ENCODE measurements around the gene DEAF1. TPM values are rescaled to one million over a fixed set of nuclear protein-coding genes. Genes with fewer than 3 reads are reported as not detected.
A peak's percentile ranks its signal among the peaks of the same experiment; 100 is the strongest.

The DEAF1 gene
- polyA plus RNA-seq, 2 donors = 20.3 to 42.4 TPM

DNA sequence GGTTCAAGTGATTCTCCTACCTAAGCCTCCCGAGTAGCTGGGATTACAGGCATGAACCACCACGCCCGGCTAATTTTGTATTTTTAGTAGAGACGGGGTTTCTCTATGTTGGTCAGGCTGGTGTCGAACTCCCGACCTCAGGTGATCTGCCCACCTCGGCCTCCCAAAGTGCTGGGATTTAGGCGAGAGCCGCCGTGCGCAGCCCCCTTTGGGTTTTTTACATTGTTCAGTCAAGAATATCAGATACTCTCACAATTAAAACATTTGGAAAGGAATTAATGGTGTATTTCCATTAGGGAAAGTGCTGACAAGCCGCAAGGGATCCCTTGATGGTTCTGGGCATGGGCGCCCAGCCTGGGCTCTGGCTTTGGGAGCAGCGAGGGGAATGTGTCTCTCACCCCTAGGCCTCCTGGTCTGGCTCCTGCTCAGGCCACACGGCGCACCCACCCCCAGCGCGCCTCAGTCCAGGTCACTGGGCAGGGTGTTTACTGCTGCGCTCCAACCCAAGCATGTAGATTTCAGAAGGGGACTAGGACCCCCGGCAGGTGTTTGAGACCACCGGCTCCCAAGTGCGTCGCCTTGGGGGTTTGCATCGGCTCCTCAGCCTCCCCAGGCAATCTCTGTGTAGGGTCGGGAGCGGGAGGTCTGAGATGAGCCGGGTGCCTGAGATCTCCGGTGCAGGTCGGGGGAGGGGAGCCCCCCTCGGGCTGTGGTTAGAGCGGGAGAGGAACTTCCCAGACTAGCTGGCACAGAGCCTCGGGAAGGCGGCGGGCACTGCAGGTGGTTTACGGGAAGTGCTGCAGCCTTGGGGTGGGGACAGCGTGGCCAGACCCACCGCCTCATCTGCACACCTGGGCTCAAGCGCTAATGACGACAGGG lies 78.5 kb downstream of the DEAF1 start:
- Histone ChIP-seq H3K36me3 (ENCODE audit: control insufficient read depth in 2 of 2, insufficient read depth in 2 of 2, low read length in 1 of 2) (peaks cover 4 to 29% of the 10 kb centered on the region in 2 donors), H3K9me3 (ENCODE audit: control insufficient read depth in 2 of 2, insufficient read depth in 1 of 2, low read depth in 1 of 2, low read length in 1 of 2) (no peaks in the 10 kb centered on the region), H3K27ac (ENCODE audit: low read depth in 2 of 2, low read length in 1 of 2) (peak overlapping the region; percentile 97 to 100), H3K4me1 (ENCODE audit: control insufficient read depth in 2 of 2, insufficient read depth in 2 of 2, low read length in 1 of 2) (peaks cover 22 to 31% of the 10 kb centered on the region in 2 donors), H3K4me3 (ENCODE audit: low read depth in 1 of 2, low read length in 2 of 2) (no peak overlapping the region), H3K27me3 (ENCODE audit: control insufficient read depth in 1 of 2, insufficient read depth in 2 of 2, low read length in 2 of 2) (no peaks in the 10 kb centered on the region)
- 79 to 81% methylated on average over 38 to 39 of the region's 39 CpGs for WGBS, 2 donors

DNA sequence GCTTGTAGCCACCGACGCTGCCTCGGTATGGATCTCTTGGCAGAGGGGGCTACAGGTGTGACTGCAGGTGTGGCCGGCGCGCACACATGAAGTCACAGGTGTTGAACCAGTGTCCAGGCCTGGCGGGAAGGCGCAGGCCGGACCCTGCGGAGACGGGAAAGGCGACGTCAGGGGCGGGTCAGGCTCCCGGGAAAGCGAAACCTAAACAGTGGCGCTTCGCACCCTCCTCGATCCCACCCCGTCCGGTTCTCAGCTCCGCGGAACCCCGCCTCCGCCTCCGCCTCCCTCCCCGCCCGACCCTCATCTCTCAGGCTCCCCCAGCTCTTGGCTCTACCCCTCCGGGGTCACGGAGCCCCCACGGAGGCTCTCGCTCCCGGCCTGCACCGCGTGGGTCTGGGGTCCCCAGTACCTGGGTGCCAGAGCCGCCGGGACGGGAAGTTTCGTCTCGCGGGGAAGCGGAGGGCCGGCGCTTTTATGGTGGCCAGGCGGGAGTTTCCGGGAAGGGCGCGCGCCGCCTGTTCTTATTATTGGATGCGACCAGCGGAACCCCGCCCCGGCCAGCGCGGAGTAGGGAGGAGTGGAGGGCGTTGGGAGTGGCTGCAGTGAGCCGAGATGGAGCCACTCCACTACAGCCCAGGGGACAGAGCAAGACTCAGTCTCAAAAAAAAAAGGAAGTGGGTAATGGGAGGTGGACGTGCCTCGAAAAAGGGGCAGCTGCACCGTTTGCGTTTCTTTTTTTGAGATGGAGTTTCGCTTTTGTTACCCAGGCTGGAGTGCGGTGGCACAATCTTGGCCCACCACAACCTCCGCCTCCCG lies 79.3 kb downstream of the DEAF1 start, which contains the start of gene IRF7:
Gene IRF7 (minus strand): TSS at position 447 of the 816 bp plus-strand sequence. CDS start 586 bp downstream, outside the sequence.
- H3K4me3 ChIP-seq (ENCODE audit: low read depth in 1 of 2, low read length in 2 of 2) = peak within 1 kb of the TSS; percentile 53 to 79
- H3K27ac ChIP-seq (ENCODE audit: low read depth in 2 of 2, low read length in 1 of 2) = peak within 1 kb of the TSS; percentile 97 to 100
- H3K9me3 ChIP-seq (ENCODE audit: control insufficient read depth in 2 of 2, insufficient read depth in 1 of 2, low read depth in 1 of 2, low read length in 1 of 2) = no peaks in the 10 kb centered on the region
- peaks cover 9 to 37% of the 10 kb centered on the region in 2 donors for H3K36me3 ChIP-seq (ENCODE audit: control insufficient read depth in 2 of 2, insufficient read depth in 2 of 2, low read length in 1 of 2)
- H3K4me1 ChIP-seq (ENCODE audit: control insufficient read depth in 2 of 2, insufficient read depth in 2 of 2, low read length in 1 of 2) = peaks cover 22 to 31% of the 10 kb centered on the region in 2 donors
- no peaks in the 10 kb centered on the region for H3K27me3 ChIP-seq (ENCODE audit: control insufficient read depth in 1 of 2, insufficient read depth in 2 of 2, low read length in 2 of 2)
- WGBS, 2 donors = 3 to 4% methylated on average over 52 to 66 of the region's 66 CpGs

DNA sequence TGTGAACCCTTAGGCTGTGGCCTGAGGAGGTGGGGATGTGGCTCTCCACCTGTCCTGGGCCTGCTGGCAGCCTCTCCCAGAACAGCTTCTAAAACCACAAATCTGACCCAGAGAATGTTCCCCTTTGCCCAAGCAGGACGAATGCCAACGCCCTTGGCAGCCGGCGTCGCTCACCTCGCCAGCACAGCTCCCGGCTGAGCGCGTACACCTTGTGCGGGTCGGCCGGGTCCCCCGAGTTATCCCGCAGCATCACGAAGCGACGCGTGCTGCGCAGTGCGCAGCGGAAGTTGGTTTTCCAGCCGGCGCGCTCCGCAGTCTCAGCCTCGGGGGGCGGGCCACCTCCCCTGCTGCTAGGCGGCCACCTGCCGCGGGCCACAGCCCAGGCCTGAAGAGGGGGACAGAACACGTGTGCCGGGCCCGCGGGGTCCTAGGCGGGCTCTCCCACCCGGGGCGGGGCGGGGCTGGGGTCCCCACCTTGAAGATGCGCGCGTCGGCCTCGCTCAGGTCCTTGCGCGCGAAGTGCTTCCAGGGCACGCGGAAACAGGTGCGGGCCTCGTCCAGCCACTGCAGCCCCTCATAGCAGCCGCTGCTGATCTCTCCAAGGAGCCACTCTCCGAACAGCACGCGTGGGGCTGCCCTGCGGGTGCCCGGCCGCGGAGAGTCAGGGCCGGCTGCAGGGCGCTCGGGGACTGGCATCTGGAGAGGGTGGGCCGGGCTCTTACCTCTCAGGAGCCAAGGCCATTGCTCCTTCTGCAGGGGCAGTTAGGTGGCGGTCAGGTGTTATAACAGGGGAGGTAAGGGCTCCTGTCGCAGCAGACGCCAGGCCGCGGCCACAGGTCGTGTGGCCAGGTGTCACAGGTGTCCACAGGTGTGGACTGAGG lies 80.2 kb downstream of the DEAF1 start:
- no peaks in the 10 kb centered on the region for H3K27me3 ChIP-seq (ENCODE audit: control insufficient read depth in 1 of 2, insufficient read depth in 2 of 2, low read length in 2 of 2)
- H3K9me3 ChIP-seq (ENCODE audit: control insufficient read depth in 2 of 2, insufficient read depth in 1 of 2, low read depth in 1 of 2, low read length in 1 of 2) = no peaks in the 10 kb centered on the region
- H3K27ac ChIP-seq (ENCODE audit: low read depth in 2 of 2, low read length in 1 of 2) = peak overlapping the region; percentile 97 to 100
- WGBS, 2 donors = 36 to 38% methylated on average over 59 to 68 of the region's 68 CpGs
- peak overlapping the region; percentile 53 to 79 for H3K4me3 ChIP-seq (ENCODE audit: low read depth in 1 of 2, low read length in 2 of 2)
- peaks cover 22 to 28% of the 10 kb centered on the region in 2 donors for H3K4me1 ChIP-seq (ENCODE audit: control insufficient read depth in 2 of 2, insufficient read depth in 2 of 2, low read length in 1 of 2)
- peaks cover 10 to 45% of the 10 kb centered on the region in 2 donors for H3K36me3 ChIP-seq (ENCODE audit: control insufficient read depth in 2 of 2, insufficient read depth in 2 of 2, low read length in 1 of 2)

- peak overlapping the region; percentile 53 to 79 for H3K4me3 ChIP-seq (ENCODE audit: low read depth in 1 of 2, low read length in 2 of 2)
- H3K36me3 ChIP-seq (ENCODE audit: control insufficient read depth in 2 of 2, insufficient read depth in 2 of 2, low read length in 1 of 2) = peaks cover 14 to 47% of the 10 kb centered on the region in 2 donors
- 46 to 56% methylated on average over 14 of the region's 14 CpGs for whole genome bisulfite sequencing, 2 donors
- H3K27ac ChIP-seq (ENCODE audit: low read depth in 2 of 2, low read length in 1 of 2) = peak overlapping the region; percentile 97 to 100
- no peaks in the 10 kb centered on the region for H3K27me3 ChIP-seq (ENCODE audit: control insufficient read depth in 1 of 2, insufficient read depth in 2 of 2, low read length in 2 of 2)
- H3K4me1 ChIP-seq (ENCODE audit: control insufficient read depth in 2 of 2, insufficient read depth in 2 of 2, low read length in 1 of 2) = peaks cover 22 to 28% of the 10 kb centered on the region in 2 donors
- no peaks in the 10 kb centered on the region for H3K9me3 ChIP-seq (ENCODE audit: control insufficient read depth in 2 of 2, insufficient read depth in 1 of 2, low read depth in 1 of 2, low read length in 1 of 2)
These were observed 80.9 kb downstream of the DEAF1 start for GRCh38 chr11:614021-614622.

DNA sequence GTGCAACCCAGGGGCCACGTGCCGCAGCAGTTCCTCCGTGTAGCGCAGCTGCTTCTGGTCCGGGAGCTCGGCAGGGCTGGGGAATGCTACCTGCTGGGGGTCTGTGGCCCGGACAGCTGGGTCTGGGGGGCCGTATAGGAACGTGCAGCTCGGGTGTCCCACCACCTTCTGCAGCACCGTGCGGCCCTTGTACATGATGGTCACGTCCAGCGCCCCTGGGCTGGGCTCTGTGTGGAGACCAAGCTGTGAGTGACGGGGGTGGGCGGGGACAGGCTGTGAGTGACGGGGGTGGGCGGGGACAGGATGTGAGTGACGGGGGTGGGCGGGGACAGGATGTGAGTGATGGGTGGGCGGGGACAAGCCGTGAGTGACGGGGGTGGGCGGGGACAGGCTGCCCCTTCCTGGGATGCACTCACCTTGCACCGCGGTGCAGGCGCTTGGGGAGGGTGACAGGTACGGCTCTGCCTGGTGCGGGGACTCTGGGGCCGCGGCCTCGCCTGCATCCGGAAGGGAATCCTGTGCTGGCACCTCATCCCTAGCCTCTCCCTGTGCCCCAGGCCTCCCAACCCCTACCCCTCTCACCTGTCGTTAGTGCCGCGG lies 81.6 kb downstream of the DEAF1 start:
- WGBS, 2 donors = 37 to 52% methylated on average over 26 to 36 of the region's 36 CpGs
- Histone ChIP-seq H3K36me3 (ENCODE audit: control insufficient read depth in 2 of 2, insufficient read depth in 2 of 2, low read length in 1 of 2) (peaks cover 20 to 53% of the 10 kb centered on the region in 2 donors), H3K27ac (ENCODE audit: low read depth in 2 of 2, low read length in 1 of 2) (peak overlapping the region; percentile 97 to 100)

GRCh38 chr11:612961-613300 lies 82.1 kb downstream of the DEAF1 start:
- 86 to 88% methylated on average over 10 of the region's 10 CpGs for WGBS, 2 donors
- H3K36me3 ChIP-seq (ENCODE audit: control insufficient read depth in 2 of 2, insufficient read depth in 2 of 2, low read length in 1 of 2) = peaks cover 20 to 53% of the 10 kb centered on the region in 2 donors
- H3K9me3 ChIP-seq (ENCODE audit: control insufficient read depth in 2 of 2, insufficient read depth in 1 of 2, low read depth in 1 of 2, low read length in 1 of 2) = no peaks in the 10 kb centered on the region
- H3K27me3 ChIP-seq (ENCODE audit: control insufficient read depth in 1 of 2, insufficient read depth in 2 of 2, low read length in 2 of 2) = no peaks in the 10 kb centered on the region
- peaks cover 22 to 28% of the 10 kb centered on the region in 2 donors for H3K4me1 ChIP-seq (ENCODE audit: control insufficient read depth in 2 of 2, insufficient read depth in 2 of 2, low read length in 1 of 2)
- H3K27ac ChIP-seq (ENCODE audit: low read depth in 2 of 2, low read length in 1 of 2) = peak overlapping the region; percentile 70 to 90
- no peak overlapping the region for H3K4me3 ChIP-seq (ENCODE audit: low read depth in 1 of 2, low read length in 2 of 2)

More for the DNA sequence above, 81.6 kb downstream of the DEAF1 start:
- Histone ChIP-seq H3K27me3 (ENCODE audit: control insufficient read depth in 1 of 2, insufficient read depth in 2 of 2, low read length in 2 of 2) (no peaks in the 10 kb centered on the region), H3K4me3 (ENCODE audit: low read depth in 1 of 2, low read length in 2 of 2) (no peak overlapping the region), H3K9me3 (ENCODE audit: control insufficient read depth in 2 of 2, insufficient read depth in 1 of 2, low read depth in 1 of 2, low read length in 1 of 2) (no peaks in the 10 kb centered on the region), H3K4me1 (ENCODE audit: control insufficient read depth in 2 of 2, insufficient read depth in 2 of 2, low read length in 1 of 2) (peaks cover 22 to 28% of the 10 kb centered on the region in 2 donors)

DNA sequence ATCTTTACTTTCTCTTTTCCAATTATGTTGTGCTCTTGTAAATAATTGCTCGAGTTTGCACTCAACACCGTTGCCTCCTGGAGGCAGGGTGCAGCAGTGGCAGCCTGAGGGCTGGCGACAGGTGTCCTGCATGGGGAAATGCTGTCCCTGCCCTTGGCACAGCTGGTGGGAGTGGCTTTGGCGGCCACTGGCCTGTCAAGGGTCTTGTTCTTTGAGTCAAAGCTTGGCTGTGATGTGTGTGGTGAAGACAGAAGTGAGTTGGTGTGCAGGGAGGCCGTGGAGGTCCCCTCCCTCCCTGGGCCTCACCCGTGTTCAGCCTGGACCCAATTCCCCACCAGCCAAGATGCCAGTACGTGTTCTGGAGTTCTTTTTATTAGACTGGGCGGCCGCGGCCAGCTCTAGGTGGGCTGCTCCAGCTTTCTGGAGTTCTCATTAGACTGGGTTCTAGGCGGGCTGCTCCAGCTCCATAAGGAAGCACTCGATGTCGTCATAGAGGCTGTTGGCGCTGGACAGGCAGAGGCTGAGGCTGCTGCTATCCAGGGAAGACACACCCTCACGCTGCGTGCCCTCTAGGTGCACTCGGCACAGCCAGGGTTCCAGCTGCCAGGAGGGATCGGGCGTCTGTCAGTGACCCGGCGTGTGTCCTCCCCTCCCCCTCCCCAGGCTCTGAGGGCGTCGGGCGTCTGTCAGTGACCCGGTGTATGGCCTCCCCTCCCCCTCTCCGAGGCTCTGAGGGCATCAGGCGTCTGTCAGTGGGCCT lies 82.6 kb downstream of the DEAF1 start:
- Histone ChIP-seq H3K4me3 (ENCODE audit: low read depth in 1 of 2, low read length in 2 of 2) (no peak overlapping the region), H3K9me3 (ENCODE audit: control insufficient read depth in 2 of 2, insufficient read depth in 1 of 2, low read depth in 1 of 2, low read length in 1 of 2) (no peaks in the 10 kb centered on the region), H3K27ac (ENCODE audit: low read depth in 2 of 2, low read length in 1 of 2) (peak overlapping the region; percentile 70 to 90), H3K4me1 (ENCODE audit: control insufficient read depth in 2 of 2, insufficient read depth in 2 of 2, low read length in 1 of 2) (peaks cover 22 to 28% of the 10 kb centered on the region in 2 donors), H3K27me3 (ENCODE audit: control insufficient read depth in 1 of 2, insufficient read depth in 2 of 2, low read length in 2 of 2) (no peaks in the 10 kb centered on the region), H3K36me3 (ENCODE audit: control insufficient read depth in 2 of 2, insufficient read depth in 2 of 2, low read length in 1 of 2) (peaks cover 20 to 58% of the 10 kb centered on the region in 2 donors)
- 53 to 56% methylated on average over 26 to 27 of the region's 27 CpGs for WGBS, 2 donors
